K562 (cell line): ENCODE measurements around the gene HOXB5. TPM values are rescaled to one million over a fixed set of nuclear protein-coding genes. Genes with fewer than 3 reads are reported as not detected.

ENCODE experiments used
- ATF3 ChIP-seq, 2 experiments: fragments of 450-650 bp in 1 of 2; sonication (generic) in 1 of 2; formaldehyde crosslinking in 1 of 2; IDR thresholded peaks in 1 of 2; conservative IDR thresholded peaks in 1 of 2; 2 replicates each; pipeline versions ENCODE4 v1.6.1 to v1.8.1; 2016 to 2023; ENCODE audit warnings: mild to moderate bottlenecking in 2 of 2, moderate library complexity in 2 of 2, inconsistent platforms in 1 of 2, missing genetic modification reagents in 1 of 2
- BHLHE40 ChIP-seq: IDR thresholded peaks from 2 replicates; pipeline ENCODE4 v1.6.1; 2011; ENCODE audit warnings: low read length, improper control_type of control experiment
- CC2D1A ChIP-seq: fragments of 450-650 bp; IDR thresholded peaks from 2 replicates; pipeline ENCODE4 v1.6.1; 2017; ENCODE audit warnings: mild to moderate bottlenecking
- CCNT2 ChIP-seq: IDR thresholded peaks from 2 replicates; pipeline ENCODE4 v1.6.1; 2011; ENCODE audit warnings: borderline replicate concordance, low read depth, mild to moderate bottlenecking, moderate library complexity, mixed read lengths, low read length; ENCODE audit not compliant: insufficient read length; ENCODE audit errors: extremely low read depth
- CTCFL ChIP-seq: IDR thresholded peaks from 2 replicates; pipeline ENCODE4 v1.6.1; 2011; ENCODE audit warnings: borderline replicate concordance, low read depth, mild to moderate bottlenecking, moderate library complexity, low read length; ENCODE audit not compliant: insufficient read depth, poor library complexity, severe bottlenecking
- ELF2 ChIP-seq: fragments of 250-450 bp; sonication (Bioruptor Pico); IDR thresholded peaks from 2 replicates; pipeline ENCODE4 v1.5.0; 2021; ENCODE audit warnings: mild to moderate bottlenecking
- JUN ChIP-seq, 2 experiments: sonication (generic) in 1 of 2; formaldehyde crosslinking in 1 of 2; IDR thresholded peaks; 2 replicates each; pipeline versions ENCODE4 v1.6.1 to v1.8.0; 2012 to 2022; ENCODE audit warnings: borderline replicate concordance in 2 of 2, mild to moderate bottlenecking in 2 of 2, improper control_type of control experiment in 1 of 2, low read depth in 1 of 2, low read length in 1 of 2, missing genetic modification reagents in 1 of 2
- MYC ChIP-seq, 2 experiments: fragments of 250-450 bp in 1 of 2; sonication (Bioruptor Pico) in 1 of 2; IDR thresholded peaks; 2 replicates each; pipeline versions ENCODE4 v1.5.1 to v1.6.1; 2012 to 2021; ENCODE audit warnings: low read depth in 2 of 2, borderline replicate concordance in 1 of 2, improper control_type of control experiment in 1 of 2, low read length in 1 of 2, mild to moderate bottlenecking in 1 of 2, moderate library complexity in 1 of 2
- NELFE ChIP-seq: IDR thresholded peaks from 2 replicates; pipeline ENCODE4 v1.6.1; 2011; ENCODE audit warnings: mild to moderate bottlenecking; ENCODE audit not compliant: insufficient read depth, insufficient read length
- NR1H2 ChIP-seq: sonication (generic); formaldehyde crosslinking; IDR thresholded peaks from 2 replicates; pipeline ENCODE4 v1.4.0; 2020; ENCODE audit warnings: mild to moderate bottlenecking, missing genetic modification reagents
- ZBTB2 ChIP-seq: fragments of 450-650 bp; IDR thresholded peaks from 2 replicates; pipeline ENCODE4 v1.6.1; 2016; ENCODE audit warnings: antibody characterized with exemption
- ZNF57 ChIP-seq: fragments of 450-650 bp; formaldehyde crosslinking; IDR thresholded peaks from 2 replicates; pipeline ENCODE4 v1.4.0; 2020; ENCODE audit warnings: mild to moderate bottlenecking, moderate library complexity
- ZNF583 ChIP-seq: fragments of 250-450 bp; sonication (Bioruptor Pico); IDR thresholded peaks from 2 replicates; pipeline ENCODE4 v1.4.0; 2020
- polyA plus RNA-seq, 8 experiments: library from polyadenylated mRNA; depleted of rRNA in 4 of 8; stranded (reverse) in 5 of 8; unstranded in 3 of 8; fragments of >200 nt; fragmentation: Nextera tagmentation in 2 of 8; fragmentation: Illumina TruSeq in 1 of 8; extraction: Ambion mirVana in 2 of 8; extraction: Trizol in 1 of 8; gene quantifications; 2 replicates each; pipeline versions ENCODE4 v1.2.1 to v1.2.3, GENCODE V29; 2011 to 2014; ENCODE audit warnings: inconsistent platforms in 1 of 8, missing spikeins in 1 of 8
- total RNA-seq, 7 experiments: library from RNA; depleted of rRNA in 6 of 7; stranded (reverse); fragments of >200 nt in 6 of 7; fragmentation: Illumina TruSeq in 2 of 7; extraction: Trizol in 2 of 7; gene quantifications; 2 replicates each; pipeline versions ENCODE4 v1.2.1 to v1.2.3, GENCODE V29; 2011 to 2021; ENCODE audit warnings: low replicate concordance in 1 of 7
- TF ChIP-seq, protein P1 (sequence below), 2 experiments: fragments of 450-650 bp; IDR thresholded peaks; 2 replicates each; pipeline ENCODE4 v1.6.1; 2018; ENCODE audit warnings: mild to moderate bottlenecking in 2 of 2, low read depth in 1 of 2; ENCODE audit not compliant: partially characterized antibody in 2 of 2

Gene HOXB5
- total and polyA plus RNA-seq, 9 of the 15 experiments (the other 6 are each of a cell fraction or from before 2014, with no cell fraction given): 0.24 to 2.7 (median 0.65) TPM

GRCh38 chr17:48593840-48594537 is 410 bp upstream of the HOXB5 start (continued):
- TF ChIP-seq, protein P1, sequence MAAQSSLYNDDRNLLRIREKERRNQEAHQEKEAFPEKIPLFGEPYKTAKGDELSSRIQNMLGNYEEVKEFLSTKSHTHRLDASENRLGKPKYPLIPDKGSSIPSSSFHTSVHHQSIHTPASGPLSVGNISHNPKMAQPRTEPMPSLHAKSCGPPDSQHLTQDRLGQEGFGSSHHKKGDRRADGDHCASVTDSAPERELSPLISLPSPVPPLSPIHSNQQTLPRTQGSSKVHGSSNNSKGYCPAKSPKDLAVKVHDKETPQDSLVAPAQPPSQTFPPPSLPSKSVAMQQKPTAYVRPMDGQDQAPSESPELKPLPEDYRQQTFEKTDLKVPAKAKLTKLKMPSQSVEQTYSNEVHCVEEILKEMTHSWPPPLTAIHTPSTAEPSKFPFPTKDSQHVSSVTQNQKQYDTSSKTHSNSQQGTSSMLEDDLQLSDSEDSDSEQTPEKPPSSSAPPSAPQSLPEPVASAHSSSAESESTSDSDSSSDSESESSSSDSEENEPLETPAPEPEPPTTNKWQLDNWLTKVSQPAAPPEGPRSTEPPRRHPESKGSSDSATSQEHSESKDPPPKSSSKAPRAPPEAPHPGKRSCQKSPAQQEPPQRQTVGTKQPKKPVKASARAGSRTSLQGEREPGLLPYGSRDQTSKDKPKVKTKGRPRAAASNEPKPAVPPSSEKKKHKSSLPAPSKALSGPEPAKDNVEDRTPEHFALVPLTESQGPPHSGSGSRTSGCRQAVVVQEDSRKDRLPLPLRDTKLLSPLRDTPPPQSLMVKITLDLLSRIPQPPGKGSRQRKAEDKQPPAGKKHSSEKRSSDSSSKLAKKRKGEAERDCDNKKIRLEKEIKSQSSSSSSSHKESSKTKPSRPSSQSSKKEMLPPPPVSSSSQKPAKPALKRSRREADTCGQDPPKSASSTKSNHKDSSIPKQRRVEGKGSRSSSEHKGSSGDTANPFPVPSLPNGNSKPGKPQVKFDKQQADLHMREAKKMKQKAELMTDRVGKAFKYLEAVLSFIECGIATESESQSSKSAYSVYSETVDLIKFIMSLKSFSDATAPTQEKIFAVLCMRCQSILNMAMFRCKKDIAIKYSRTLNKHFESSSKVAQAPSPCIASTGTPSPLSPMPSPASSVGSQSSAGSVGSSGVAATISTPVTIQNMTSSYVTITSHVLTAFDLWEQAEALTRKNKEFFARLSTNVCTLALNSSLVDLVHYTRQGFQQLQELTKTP (IDR thresholded peaks at IDR 0.05; ENCODE audit: low read depth in 1 of 2, partially characterized antibody in 2 of 2): no peak
- TF ChIP-seq NELFE (no peak), NR1H2 (CRISPR knock-in tag) (no peak), ELF2 (CRISPR knock-in tag) (no peak), MYC (IDR thresholded peaks at IDR 0.05; ENCODE audit: low read depth, low read length) (peak; percentile 28; the same call in 1 of the 2 replicates), MYC (CRISPR knock-in tag; IDR thresholded peaks at IDR 0.05; ENCODE audit: borderline replicate concordance, low read depth) (no peak), CC2D1A (peak; percentile 57), ATF3 (IDR thresholded peaks at IDR 0.05) (no peak), ATF3 (CRISPR knock-in tag; conservative IDR thresholded peaks at IDR 0.05) (no peak), BHLHE40 (peak; percentile 40; the same call in 1 of the 2 replicates), CTCFL (peak; percentile 18), JUN (IDR thresholded peaks at IDR 0.05; ENCODE audit: borderline replicate concordance, low read depth, low read length) (no peak), JUN (CRISPR knock-in tag; IDR thresholded peaks at IDR 0.05; ENCODE audit: borderline replicate concordance) (no peak), CCNT2 (peak; percentile 52), ZNF57 (no peak), ZNF583 (CRISPR knock-in tag) (no peak), ZBTB2 (no peak)
